Loucy (cell line): ENCODE results near the gene HRH3.

Source experiments
- H2AFZ ChIP-seq: fragments of 200-600 bp; sonication (generic); 2 replicates; pipeline ENCODE4 v1.6.0; 2016; ENCODE audit warnings: antibody characterized with exemption, mild to moderate bottlenecking, low read length, moderate library complexity
- H3F3A ChIP-seq: fragments of 200-600 bp; 2 replicates; pipeline ENCODE4 v1.6.0; 2016; ENCODE audit warnings: antibody characterized with exemption, low read depth, mild to moderate bottlenecking
- H3K27me3 ChIP-seq: fragments of 200-600 bp; sonication (generic); 2 replicates; pipeline ENCODE4 v1.6.1; 2014; ENCODE audit warnings: low read length, mild to moderate bottlenecking; ENCODE audit not compliant: insufficient read depth, poor library complexity, severe bottlenecking
- H3K36me3 ChIP-seq: fragments of 200-600 bp; sonication (generic); 2 replicates; pipeline ENCODE4 v1.6.1; 2016; ENCODE audit warnings: low read length; ENCODE audit not compliant: insufficient read depth
- H3K4me1 ChIP-seq: fragments of 200-600 bp; sonication (generic); 2 replicates; pipeline ENCODE4 v1.5.1; 2014; ENCODE audit warnings: low read length, mild to moderate bottlenecking; ENCODE audit not compliant: insufficient read depth, poor library complexity, severe bottlenecking
- H3K4me2 ChIP-seq: fragments of 200-600 bp; sonication (generic); 2 replicates; pipeline ENCODE4 v1.6.0; 2014; ENCODE audit warnings: antibody characterized with exemption, low read length, low read depth, mild to moderate bottlenecking; ENCODE audit not compliant: poor library complexity, severe bottlenecking
- H3K4me3 ChIP-seq: fragments of 200-600 bp; sonication (generic); 2 replicates; pipeline ENCODE4 v1.5.1; 2014; ENCODE audit warnings: low read length, mild to moderate bottlenecking, mixed read lengths; ENCODE audit not compliant: poor library complexity, severe bottlenecking
- H3K79me2 ChIP-seq: fragments of 200-600 bp; sonication (generic); 2 replicates; pipeline ENCODE4 v1.6.1; 2014; ENCODE audit warnings: low read length; ENCODE audit not compliant: insufficient read depth
- H3K9ac ChIP-seq: fragments of 200-600 bp; sonication (generic); 2 replicates; pipeline ENCODE4 v1.6.0; 2014; ENCODE audit warnings: mild to moderate bottlenecking, low read depth, low read length, moderate library complexity; ENCODE audit not compliant: poor library complexity, severe bottlenecking
- H3K9me2 ChIP-seq: fragments of 200-600 bp; sonication (generic); replicated peaks from 2 replicates; pipeline ENCODE4 v1.6.1; 2016; ENCODE audit warnings: low read depth, low read length, mixed read lengths
- H3K9me3 ChIP-seq: fragments of 200-600 bp; sonication (generic); 2 replicates; pipeline ENCODE4 v1.6.1; 2014; ENCODE audit warnings: mild to moderate bottlenecking, antibody characterized with exemption, low read length, low read depth; ENCODE audit not compliant: insufficient read depth
- H4K20me1 ChIP-seq: fragments of 200-600 bp; sonication (generic); 2 replicates; pipeline ENCODE4 v1.6.0; 2014; ENCODE audit warnings: antibody characterized with exemption, low read length, mild to moderate bottlenecking; ENCODE audit not compliant: insufficient read depth, poor library complexity, severe bottlenecking
- EZH2phosphoT487 ChIP-seq: fragments of 200-600 bp; IDR thresholded peaks from 2 replicates; pipeline ENCODE4 v1.6.1; 2018; ENCODE audit warnings: antibody characterized with exemption, mild to moderate bottlenecking, moderate library complexity, borderline replicate concordance
- TF ChIP-seq, protein P1 (sequence below): fragments of 200-600 bp; sonication (generic); conservative IDR thresholded peaks from 2 replicates; pipeline ENCODE4 v1.5.1; 2014; ENCODE audit warnings: mild to moderate bottlenecking, antibody characterized with exemption, low read length

HRH3 gene

GRCh38 chr20:62217913-62218773 is 1.9 kb downstream of the HRH3 start:
- Histone ChIP-seq H3K79me2 (no peaks in the 10 kb centered on the region), H3K4me1 (no peaks in the 10 kb centered on the region), H3K9me2 (no peaks in the 10 kb centered on the region), H3K27me3 (no peaks in the 10 kb centered on the region), H4K20me1 (no peaks in the 10 kb centered on the region), H3K4me3 (no peak overlapping the region), H3K9me3 (no peaks in the 10 kb centered on the region), H3K4me2 (no peak overlapping the region), H2AFZ (no peak overlapping the region), H3F3A (no peaks in the 10 kb centered on the region), H3K36me3 (no peaks in the 10 kb centered on the region), H3K9ac (no peak overlapping the region)
- TF ChIP-seq, protein P1, sequence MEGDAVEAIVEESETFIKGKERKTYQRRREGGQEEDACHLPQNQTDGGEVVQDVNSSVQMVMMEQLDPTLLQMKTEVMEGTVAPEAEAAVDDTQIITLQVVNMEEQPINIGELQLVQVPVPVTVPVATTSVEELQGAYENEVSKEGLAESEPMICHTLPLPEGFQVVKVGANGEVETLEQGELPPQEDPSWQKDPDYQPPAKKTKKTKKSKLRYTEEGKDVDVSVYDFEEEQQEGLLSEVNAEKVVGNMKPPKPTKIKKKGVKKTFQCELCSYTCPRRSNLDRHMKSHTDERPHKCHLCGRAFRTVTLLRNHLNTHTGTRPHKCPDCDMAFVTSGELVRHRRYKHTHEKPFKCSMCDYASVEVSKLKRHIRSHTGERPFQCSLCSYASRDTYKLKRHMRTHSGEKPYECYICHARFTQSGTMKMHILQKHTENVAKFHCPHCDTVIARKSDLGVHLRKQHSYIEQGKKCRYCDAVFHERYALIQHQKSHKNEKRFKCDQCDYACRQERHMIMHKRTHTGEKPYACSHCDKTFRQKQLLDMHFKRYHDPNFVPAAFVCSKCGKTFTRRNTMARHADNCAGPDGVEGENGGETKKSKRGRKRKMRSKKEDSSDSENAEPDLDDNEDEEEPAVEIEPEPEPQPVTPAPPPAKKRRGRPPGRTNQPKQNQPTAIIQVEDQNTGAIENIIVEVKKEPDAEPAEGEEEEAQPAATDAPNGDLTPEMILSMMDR, result no peak
- TF ChIP-seq EZH2phosphoT487, result no peak

DNA sequence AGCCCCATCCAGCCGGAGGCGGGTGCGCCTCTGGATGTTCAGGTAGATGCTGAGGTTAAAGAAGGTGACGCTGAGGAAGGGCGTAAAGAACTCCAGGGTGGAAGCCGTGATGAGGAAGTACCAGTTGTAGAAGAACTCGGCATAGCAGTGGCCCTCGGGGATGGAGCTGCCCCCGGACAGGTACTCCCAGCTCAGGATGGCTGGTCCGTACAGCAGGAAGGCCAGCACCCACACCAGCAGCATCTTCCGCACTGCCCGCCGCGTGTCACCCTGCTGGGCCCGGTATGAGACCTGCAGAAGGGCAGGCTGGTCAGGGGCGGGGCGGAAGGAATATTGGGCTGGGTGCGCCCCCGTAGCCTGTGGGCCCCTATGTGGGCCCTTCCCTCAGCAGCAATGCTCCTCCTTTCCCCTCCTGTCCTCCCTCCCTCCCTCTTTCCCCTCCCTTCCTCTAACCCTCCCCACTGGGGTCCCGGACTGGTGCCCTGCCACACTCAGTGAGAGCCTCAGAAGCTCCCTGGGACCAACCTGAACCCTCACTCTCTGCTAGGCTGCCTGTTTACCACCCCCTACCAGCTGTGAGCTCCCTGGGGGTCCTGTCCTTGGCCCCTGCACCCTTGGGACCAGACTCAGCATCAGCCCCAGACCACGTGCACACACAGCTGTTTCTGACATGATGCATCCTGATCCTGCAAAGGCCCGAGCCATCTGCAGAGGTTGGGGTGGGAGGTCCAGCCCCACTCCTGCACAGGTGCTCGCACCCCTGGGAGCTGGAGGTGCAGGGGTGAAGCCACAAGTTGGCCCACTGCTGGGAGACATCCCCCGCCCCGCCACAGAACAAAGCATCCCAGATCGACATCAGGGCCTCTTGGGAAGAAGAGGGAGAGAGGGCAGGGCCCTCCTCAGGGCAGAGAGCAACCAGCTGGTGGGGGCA is 3.2 kb downstream of the HRH3 start:
- Histone ChIP-seq H3K9me2 (no peaks in the 10 kb centered on the region), H3K4me2 (no peak overlapping the region), H3K4me3 (no peak overlapping the region), H3K27me3 (no peaks in the 10 kb centered on the region), H4K20me1 (no peaks in the 10 kb centered on the region), H3K9me3 (no peaks in the 10 kb centered on the region), H3K4me1 (no peaks in the 10 kb centered on the region), H3K79me2 (no peaks in the 10 kb centered on the region), H3K36me3 (no peaks in the 10 kb centered on the region), H2AFZ (no peak overlapping the region), H3K9ac (no peak overlapping the region), H3F3A (no peaks in the 10 kb centered on the region)
- TF ChIP-seq, protein P1, result no peak
- no peak for TF ChIP-seq EZH2phosphoT487

DNA sequence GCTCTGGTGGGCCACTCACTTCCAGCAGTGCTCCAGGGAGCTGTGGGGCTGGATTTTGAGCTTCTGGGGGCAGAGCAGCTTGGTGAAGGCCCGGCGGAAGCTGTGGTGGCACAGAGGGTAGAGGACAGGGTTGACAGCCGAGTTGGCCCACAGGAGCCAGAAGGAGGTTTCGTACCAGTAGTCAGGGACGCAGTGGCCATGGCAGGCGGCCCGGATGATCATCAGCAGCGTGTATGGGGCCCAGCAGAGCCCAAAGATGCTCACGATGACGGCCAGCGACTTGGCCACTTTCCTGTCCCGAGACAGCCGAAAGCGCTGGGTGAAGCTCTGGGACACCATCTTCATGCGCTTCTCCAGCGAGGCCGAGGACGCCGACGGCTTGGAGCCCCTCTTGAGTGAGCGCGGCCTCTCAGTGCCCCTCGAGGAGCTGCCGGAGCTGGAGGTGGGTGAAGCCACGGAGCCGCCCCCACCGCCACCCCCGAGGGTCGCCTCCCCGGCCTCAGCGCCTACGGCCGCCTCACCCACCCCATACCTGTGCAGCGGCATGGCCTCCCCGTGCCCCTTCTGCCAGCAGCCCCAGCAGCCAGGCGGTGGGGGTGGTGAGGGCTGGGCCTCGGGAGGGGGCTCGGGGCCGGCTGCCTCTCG is 4.0 kb downstream of the HRH3 start:
- Histone ChIP-seq H3K27me3 (no peaks in the 10 kb centered on the region), H3K9ac (no peak overlapping the region), H3K79me2 (no peaks in the 10 kb centered on the region), H3K4me2 (no peak overlapping the region), H2AFZ (no peak overlapping the region), H3K36me3 (no peaks in the 10 kb centered on the region), H4K20me1 (no peaks in the 10 kb centered on the region), H3F3A (no peaks in the 10 kb centered on the region), H3K9me2 (no peaks in the 10 kb centered on the region), H3K4me1 (no peaks in the 10 kb centered on the region), H3K9me3 (no peaks in the 10 kb centered on the region), H3K4me3 (no peak overlapping the region)
- TF ChIP-seq, protein P1, result no peak
- no peak for TF ChIP-seq EZH2phosphoT487
